Body of pancreas (tissue), 4 donors: Measurements from ENCODE around the gene LTK. TPM values are rescaled to one million over a fixed set of nuclear protein-coding genes. Genes with fewer than 3 reads are reported as not detected.

ENCODE experiments used
- ATAC-seq: fragments of 150-250 bp; one replicate; pipeline ENCODE4 v1.9.1; 2016
- DNase-seq, 4 donors: peaks; one replicate each; pipeline ENCODE4 v3.0.0-alpha.2; 2019
- H3K27ac ChIP-seq, 4 donors: fragments of 200-600 bp; sonication (generic); 1 replicate in 3 of 4; 2 replicates in 1 of 4; pipeline versions ENCODE4 v1.5.1 to v1.6.1; 2016 to 2019; ENCODE audit warnings: mild to moderate bottlenecking in 1 of 4, mixed read lengths in 1 of 4, moderate library complexity in 1 of 4
- H3K27me3 ChIP-seq, 2 donors: fragments of 200-600 bp; sonication (generic); one replicate each; pipeline ENCODE4 v1.6.0; 2016; ENCODE audit warnings: mild to moderate bottlenecking in 1 of 2
- H3K36me3 ChIP-seq, 2 donors: fragments of 200-600 bp; sonication (generic); replicated peaks in 1 of 2; 2 replicates each; pipeline ENCODE4 v1.5.1; 2016; ENCODE audit warnings: low read depth in 2 of 2; ENCODE audit not compliant: insufficient read depth in 1 of 2
- H3K4me1 ChIP-seq: fragments of 200-600 bp; sonication (generic); one replicate; pipeline ENCODE4 v1.6.0; 2016
- H3K4me3 ChIP-seq, 2 donors: fragments of 200-600 bp; sonication (generic); 1 replicate in 1 of 2; 2 replicates in 1 of 2; pipeline ENCODE4 v1.5.1; 2016 to 2019
- H3K9me3 ChIP-seq, 3 donors: fragments of 200-600 bp; sonication (generic); 1 replicate in 2 of 3; 2 replicates in 1 of 3; pipeline ENCODE4 v1.5.1; 2016
- POLR2A ChIP-seq, 3 donors: fragments of 450-650 bp; IDR thresholded peaks; one replicate each; pipeline ENCODE4 v1.6.1; 2016; ENCODE audit warnings: antibody characterized with exemption in 3 of 3, mild to moderate bottlenecking in 2 of 3
- WGBS, 2 donors: methylation state at CpG; one replicate each; pipeline ENCODE4 v1.1.5; 2017; 5-methylcytosine and 5-hydroxymethylcytosine counted together
- intact Hi-C: fragments of 100-400 bp; cut with DNase I; formaldehyde crosslinking; loops from one replicate; pipeline ENCODE4 v1.15.1; 2023
- total RNA-seq, 2 donors: library from RNA; depleted of rRNA; stranded (reverse); fragments of >200 nt; gene quantifications; one replicate each; pipeline ENCODE4 v1.1.0, GENCODE V29; 2016
- TF ChIP-seq, protein P1 (sequence below), 7 experiments: fragments of 450-650 bp in 4 of 7; fragments of 200-600 bp in 3 of 7; sonication (generic) in 3 of 7; IDR thresholded peaks; one replicate each; pipeline ENCODE4 v1.5.1; 2016 to 2019; ENCODE audit warnings: antibody characterized with exemption in 7 of 7

The LTK gene
- total RNA-seq, 2 donors from 2014 or later = not detected

- no peak overlapping the region for H3K27ac ChIP-seq
- intact Hi-C loops = no loop called here
- DNase-seq (no peak), ATAC-seq (no peak)
- no peak overlapping the region for H3K4me3 ChIP-seq
- H3K4me1 ChIP-seq = no peaks in the 10 kb centered on the region
- TF ChIP-seq POLR2A (IDR thresholded peaks at IDR 0.05) = no peak
- TF ChIP-seq, protein P1, sequence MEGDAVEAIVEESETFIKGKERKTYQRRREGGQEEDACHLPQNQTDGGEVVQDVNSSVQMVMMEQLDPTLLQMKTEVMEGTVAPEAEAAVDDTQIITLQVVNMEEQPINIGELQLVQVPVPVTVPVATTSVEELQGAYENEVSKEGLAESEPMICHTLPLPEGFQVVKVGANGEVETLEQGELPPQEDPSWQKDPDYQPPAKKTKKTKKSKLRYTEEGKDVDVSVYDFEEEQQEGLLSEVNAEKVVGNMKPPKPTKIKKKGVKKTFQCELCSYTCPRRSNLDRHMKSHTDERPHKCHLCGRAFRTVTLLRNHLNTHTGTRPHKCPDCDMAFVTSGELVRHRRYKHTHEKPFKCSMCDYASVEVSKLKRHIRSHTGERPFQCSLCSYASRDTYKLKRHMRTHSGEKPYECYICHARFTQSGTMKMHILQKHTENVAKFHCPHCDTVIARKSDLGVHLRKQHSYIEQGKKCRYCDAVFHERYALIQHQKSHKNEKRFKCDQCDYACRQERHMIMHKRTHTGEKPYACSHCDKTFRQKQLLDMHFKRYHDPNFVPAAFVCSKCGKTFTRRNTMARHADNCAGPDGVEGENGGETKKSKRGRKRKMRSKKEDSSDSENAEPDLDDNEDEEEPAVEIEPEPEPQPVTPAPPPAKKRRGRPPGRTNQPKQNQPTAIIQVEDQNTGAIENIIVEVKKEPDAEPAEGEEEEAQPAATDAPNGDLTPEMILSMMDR (IDR thresholded peaks at IDR 0.05) = no peak
- 68 to 72% methylated on average over 9 of the region's 9 CpGs for WGBS, 2 donors
- H3K9me3 ChIP-seq = no peaks in the 10 kb centered on the region
- no peaks in the 10 kb centered on the region for H3K36me3 ChIP-seq
- H3K27me3 ChIP-seq = no peaks in the 10 kb centered on the region
Observed at GRCh38 chr15:41550066-41550775, 36.6 kb upstream of the LTK start.

- DNase-seq = no peak
- 79 to 80% methylated on average over 12 to 13 of the region's 13 CpGs for WGBS, 2 donors
Observed at GRCh38 chr15:41546851-41547786, 33.5 kb upstream of the LTK start.

GRCh38 chr15:41545218-41545617 is 31.6 kb upstream of the LTK start:
- Histone ChIP-seq H3K4me3 (no peak overlapping the region), H3K4me1 (peaks cover 10% of the 10 kb centered on the region), H3K27ac (no peak overlapping the region), H3K9me3 (no peaks in the 10 kb centered on the region), H3K27me3 (no peaks in the 10 kb centered on the region), H3K36me3 (no peaks in the 10 kb centered on the region)
- WGBS, 2 donors = 81 to 100% methylated on average over 3 of the region's 3 CpGs
- intact Hi-C loops = no loop called here
- DNase-seq (no peak), ATAC-seq (no peak)
- no peak for TF ChIP-seq POLR2A (IDR thresholded peaks at IDR 0.05)
- TF ChIP-seq, protein P1 (IDR thresholded peaks at IDR 0.05) = no peak

More at GRCh38 chr15:41546851-41547786, 33.5 kb upstream of the LTK start:
- H3K27me3 ChIP-seq = no peaks in the 10 kb centered on the region
- no peak overlapping the region for H3K27ac ChIP-seq
- H3K4me3 ChIP-seq = no peak overlapping the region
- TF ChIP-seq, protein P1 (IDR thresholded peaks at IDR 0.05) = no peak
- TF ChIP-seq POLR2A (IDR thresholded peaks at IDR 0.05) = no peak
- no peaks in the 10 kb centered on the region for H3K9me3 ChIP-seq
- intact Hi-C loops = no loop called here
- H3K36me3 ChIP-seq = no peaks in the 10 kb centered on the region
- ATAC-seq = no peak
- H3K4me1 ChIP-seq = peaks cover 10% of the 10 kb centered on the region

GRCh38 chr15:41544650-41545015 is 31.0 kb upstream of the LTK start:
- H3K9me3 ChIP-seq = no peaks in the 10 kb centered on the region
- 70 to 72% methylated on average over 12 to 15 of the region's 15 CpGs for WGBS, 2 donors
- ATAC-seq = no peak
- intact Hi-C loops = no loop called here
- H3K36me3 ChIP-seq = no peaks in the 10 kb centered on the region
- DNase-seq = peak; percentile 21 to 39 (median 26)
- H3K27me3 ChIP-seq = no peaks in the 10 kb centered on the region
- H3K4me1 ChIP-seq = peaks cover 10% of the 10 kb centered on the region
- H3K4me3 ChIP-seq = no peak overlapping the region
- TF ChIP-seq, protein P1 (IDR thresholded peaks at IDR 0.05) = no peak
- no peak for TF ChIP-seq POLR2A (IDR thresholded peaks at IDR 0.05)
- H3K27ac ChIP-seq = peak overlapping the region in 1 of 4 donors; percentile 68
